Measurements from ENCODE around the gene LRRC3.

Gene LRRC3

DNA sequence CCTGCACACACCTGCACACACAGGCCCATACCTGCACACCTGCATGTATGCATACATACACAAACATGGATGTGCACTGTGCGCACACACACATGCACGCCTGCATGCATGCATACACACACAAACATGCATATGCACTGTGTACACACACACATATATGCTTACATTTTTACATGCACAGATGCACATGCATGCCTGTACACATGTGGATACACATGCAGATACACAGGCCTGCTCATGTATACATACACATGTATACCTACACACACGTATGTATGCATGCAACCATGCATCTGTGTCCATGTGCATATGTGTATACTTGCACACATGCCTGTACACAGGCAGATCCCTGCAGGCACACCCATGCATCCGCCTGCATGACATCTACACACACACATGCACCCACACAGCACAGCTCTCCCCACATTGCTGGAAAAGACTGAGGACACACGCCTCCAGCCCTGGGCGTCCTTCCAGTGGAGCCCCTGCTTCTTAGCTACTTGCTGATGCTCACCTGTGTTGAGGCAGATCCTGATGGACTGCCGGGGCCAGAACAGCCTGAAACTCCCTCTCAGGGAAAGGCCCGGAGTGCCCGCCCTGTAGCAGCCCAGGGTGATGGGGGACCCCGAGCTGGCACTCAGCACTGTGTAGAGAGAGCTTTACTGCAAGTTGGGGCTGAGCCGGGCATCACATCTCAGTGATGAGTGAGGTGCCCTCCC, 56.1 kb downstream of the LRRC3 start:
- DNase-seq (ENCODE audit: low read depth): no peak
